Measurements from ENCODE around the gene CYP27C1. TPM values are rescaled to one million over a fixed set of nuclear protein-coding genes. Genes with fewer than 3 reads are reported as not detected.
A peak's percentile ranks its signal among the peaks of the same experiment; 100 is the strongest.

CYP27C1 gene
- total RNA-seq, 1 donor from 2014 or later: 5.7 TPM

DNA sequence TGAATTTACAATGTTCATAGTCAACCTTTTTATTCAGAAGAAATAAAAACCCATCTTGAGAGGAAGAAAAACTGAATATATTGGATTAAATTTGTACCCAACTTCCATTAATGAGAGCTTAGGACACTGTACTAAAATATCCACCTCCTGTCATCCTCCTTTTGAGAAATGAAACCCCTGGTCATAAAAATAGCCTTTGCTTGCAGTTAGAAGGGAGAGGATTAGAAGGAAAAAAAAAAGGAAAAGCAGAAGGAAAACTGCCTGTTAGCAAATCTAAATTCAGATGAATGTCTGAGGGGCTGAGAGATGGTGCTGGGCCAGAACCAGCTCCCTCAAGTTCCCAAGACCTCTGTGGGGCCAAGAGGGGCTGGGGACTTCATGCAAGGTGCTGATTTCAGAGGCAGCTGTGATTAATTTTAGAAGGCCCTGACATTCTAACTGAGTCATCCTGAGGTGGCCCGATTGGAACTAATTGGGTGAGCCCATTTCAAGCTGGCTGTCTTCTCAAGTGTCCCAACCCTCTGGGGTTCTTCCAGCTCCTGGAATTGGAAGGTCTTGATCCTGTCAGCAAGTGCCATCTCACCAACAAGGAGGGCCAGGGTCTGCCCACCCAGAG, 74.7 kb downstream of the CYP27C1 start:
- H3K4me1 Mint-ChIP-seq (ENCODE audit: low read depth, unreplicated experiment): peaks cover 32% of the 10 kb centered on the region
- peak overlapping the region; percentile 43 for H3K4me2 ChIP-seq (ENCODE audit: low read length)
- H3K36me3 ChIP-seq (ENCODE audit: insufficient read depth, low read length): no peaks in the 10 kb centered on the region
- H3K9ac ChIP-seq (ENCODE audit: low read length): peak overlapping the region; percentile 24
- H3K27me3 Mint-ChIP-seq (ENCODE audit: low read depth, unreplicated experiment): no peaks in the 10 kb centered on the region
- no peaks in the 10 kb centered on the region for H3K79me2 ChIP-seq (ENCODE audit: insufficient read depth, low read length)
- no peak overlapping the region for H3K4me3 ChIP-seq (ENCODE audit: insufficient read depth, low read depth, low read length)
- peaks cover 44% of the 10 kb centered on the region for H3K4me1 ChIP-seq (ENCODE audit: insufficient read depth, low read length)
- no peaks in the 10 kb centered on the region for H4K20me1 ChIP-seq (ENCODE audit: insufficient read depth, low read length)
- peaks cover 1% of the 10 kb centered on the region for H3K9me3 Mint-ChIP-seq (ENCODE audit: unreplicated experiment)
- H3K27me3 ChIP-seq (ENCODE audit: insufficient read depth, low read length): no peaks in the 10 kb centered on the region
- FAIRE-seq (no peak), DNase-seq (ENCODE audit: low read depth) (peak; percentile 55)
- TF ChIP-seq EZH2 (IDR thresholded peaks at IDR 0.05; ENCODE audit: insufficient read depth, low read length): no peak
- TF ChIP-seq CTCF (IDR thresholded peaks at IDR 0.05; ENCODE audit: insufficient read depth, low read depth, low read length): no peak
- H3K36me3 Mint-ChIP-seq (ENCODE audit: low read depth, unreplicated experiment): peaks cover 2% of the 10 kb centered on the region
- no peak overlapping the region for H3K27ac Mint-ChIP-seq (ENCODE audit: unreplicated experiment)
- peak overlapping the region; percentile 35 for H3K4me3 Mint-ChIP-seq (ENCODE audit: unreplicated experiment)
- no peaks in the 10 kb centered on the region for H3K9me3 ChIP-seq (ENCODE audit: insufficient read depth, low read depth, low read length)
- H2AFZ ChIP-seq (ENCODE audit: low read depth, low read length): no peak overlapping the region
- peak overlapping the region; percentile 64 for H3K27ac ChIP-seq (ENCODE audit: low read depth, low read length)

GRCh38 chr2:127143841-127144782, 76.0 kb downstream of the CYP27C1 start:
- Mint-ChIP-seq H3K4me3 (ENCODE audit: unreplicated experiment) (no peak overlapping the region), H3K9me3 (ENCODE audit: unreplicated experiment) (peaks cover 9% of the 10 kb centered on the region), H3K27ac (ENCODE audit: unreplicated experiment) (peak overlapping the region; percentile 92), H3K4me1 (ENCODE audit: low read depth, unreplicated experiment) (peaks cover 30% of the 10 kb centered on the region), H3K27me3 (ENCODE audit: low read depth, unreplicated experiment) (no peaks in the 10 kb centered on the region), H3K36me3 (ENCODE audit: low read depth, unreplicated experiment) (peaks cover 2% of the 10 kb centered on the region)
- no peaks in the 10 kb centered on the region for H3K36me3 ChIP-seq (ENCODE audit: insufficient read depth, low read length)
- H2AFZ ChIP-seq (ENCODE audit: low read depth, low read length): peak overlapping the region; percentile 72
- H3K9ac ChIP-seq (ENCODE audit: low read length): peak overlapping the region; percentile 38
- H4K20me1 ChIP-seq (ENCODE audit: insufficient read depth, low read length): no peaks in the 10 kb centered on the region
- peak; percentile 61 for DNase-seq (ENCODE audit: low read depth)
- H3K9me3 ChIP-seq (ENCODE audit: insufficient read depth, low read depth, low read length): no peaks in the 10 kb centered on the region
- FAIRE-seq: peak; percentile 65
- H3K27ac ChIP-seq (ENCODE audit: low read depth, low read length): peak overlapping the region; percentile 64
- H3K4me1 ChIP-seq (ENCODE audit: insufficient read depth, low read length): peaks cover 43% of the 10 kb centered on the region
- H3K4me2 ChIP-seq (ENCODE audit: low read length): peak overlapping the region; percentile 47
- no peak overlapping the region for H3K4me3 ChIP-seq (ENCODE audit: insufficient read depth, low read depth, low read length)
- TF ChIP-seq CTCF (IDR thresholded peaks at IDR 0.05; ENCODE audit: insufficient read depth, low read depth, low read length) (no peak), EZH2 (IDR thresholded peaks at IDR 0.05; ENCODE audit: insufficient read depth, low read length) (no peak)
- no peaks in the 10 kb centered on the region for H3K79me2 ChIP-seq (ENCODE audit: insufficient read depth, low read length)
- H3K27me3 ChIP-seq (ENCODE audit: insufficient read depth, low read length): no peaks in the 10 kb centered on the region

Measured in astrocyte (in vitro differentiated cells and primary cell).